GF-D8 (cell line): ENCODE results near the gene ST7L.
"Not testable (repeated sequence)": the region's sequence is repeated elsewhere in the genome, so short reads cannot be mapped to it uniquely, and the experiment has no call there.

Experiments used
- DNase-seq: peaks from one replicate; lab custom pipeline; 2025; lab: John Stamatoyannopoulos, UW

Gene ST7L

DNA sequence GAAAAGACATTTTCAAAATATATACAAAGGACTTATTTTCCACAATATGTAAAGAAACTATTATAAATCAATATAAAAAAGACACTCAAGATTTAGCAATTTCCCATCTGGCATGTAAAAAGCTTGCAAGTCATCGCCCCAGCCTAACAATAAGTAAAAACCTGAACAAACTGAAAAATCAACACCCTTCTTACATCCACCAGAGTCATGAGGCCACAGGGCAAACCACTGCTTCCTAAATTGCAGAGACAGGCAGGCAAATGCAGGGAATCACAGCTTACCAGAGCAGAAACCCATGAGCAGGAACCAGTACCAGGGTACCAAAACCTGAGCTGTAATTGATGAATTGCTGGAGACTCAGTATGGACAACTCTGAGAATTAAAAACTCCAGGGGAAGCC is 126.9 kb downstream of the ST7L start:
- no peak for DNase-seq

DNA sequence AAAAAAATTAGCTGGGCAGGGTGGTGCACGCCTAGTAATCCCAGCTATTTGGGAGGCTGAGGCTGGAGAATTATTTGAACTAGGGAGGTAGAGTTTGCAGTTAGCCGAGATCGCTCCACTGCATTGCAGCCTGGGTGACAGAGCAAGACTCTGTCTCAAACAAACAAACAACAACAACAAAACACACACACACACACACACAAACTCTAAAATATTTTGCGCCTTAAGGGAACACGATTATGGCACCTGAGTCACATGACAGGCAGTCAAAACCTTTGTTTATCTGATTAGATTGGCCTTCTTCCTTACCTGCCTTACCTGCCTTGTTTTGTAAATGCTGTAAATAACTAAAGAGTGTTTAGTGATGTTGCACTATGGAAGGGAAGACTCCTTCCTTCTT is 130.8 kb downstream of the ST7L start:
- no peak for DNase-seq

DNA sequence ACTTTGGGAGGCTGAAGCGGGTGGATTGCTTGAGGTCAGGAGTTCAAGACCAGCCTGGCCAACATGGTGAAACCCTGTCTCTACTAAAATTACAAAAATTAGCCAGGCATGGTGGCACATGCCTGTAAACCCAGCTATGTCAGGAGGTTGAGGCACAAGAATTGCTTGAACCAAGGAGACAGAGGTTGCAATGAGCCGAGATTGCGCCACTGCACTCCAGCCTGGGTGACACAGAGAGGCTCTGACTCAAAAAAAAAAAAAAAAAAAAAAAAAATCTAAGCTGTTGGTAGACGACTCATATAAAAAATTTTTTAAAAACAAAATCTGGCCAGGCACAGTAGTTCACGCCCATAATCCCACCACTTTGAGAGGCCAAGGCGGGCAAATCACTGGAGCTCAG is 131.3 kb downstream of the ST7L start:
- DNase-seq = not testable (repeated sequence)

DNA sequence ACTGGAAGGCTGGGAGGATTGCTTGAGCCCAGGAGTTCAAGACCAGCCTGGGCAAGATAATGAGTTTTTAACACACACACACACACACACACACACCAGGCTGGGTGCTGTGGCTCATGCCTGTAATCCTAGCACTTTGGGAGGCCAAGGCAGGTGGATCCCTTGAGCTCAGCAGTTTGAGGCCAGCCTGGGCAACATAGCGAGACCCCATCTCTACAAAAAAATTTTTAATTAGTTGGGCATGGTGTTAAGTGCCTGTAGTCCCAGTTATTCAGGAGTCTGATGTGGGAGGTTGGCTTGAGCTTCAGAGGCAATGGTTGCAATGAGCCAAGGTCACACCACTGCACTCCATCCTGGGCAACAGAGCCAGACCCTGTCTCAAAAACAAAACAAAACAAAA is 132.9 kb downstream of the ST7L start:
- DNase-seq = not testable (repeated sequence)

DNA sequence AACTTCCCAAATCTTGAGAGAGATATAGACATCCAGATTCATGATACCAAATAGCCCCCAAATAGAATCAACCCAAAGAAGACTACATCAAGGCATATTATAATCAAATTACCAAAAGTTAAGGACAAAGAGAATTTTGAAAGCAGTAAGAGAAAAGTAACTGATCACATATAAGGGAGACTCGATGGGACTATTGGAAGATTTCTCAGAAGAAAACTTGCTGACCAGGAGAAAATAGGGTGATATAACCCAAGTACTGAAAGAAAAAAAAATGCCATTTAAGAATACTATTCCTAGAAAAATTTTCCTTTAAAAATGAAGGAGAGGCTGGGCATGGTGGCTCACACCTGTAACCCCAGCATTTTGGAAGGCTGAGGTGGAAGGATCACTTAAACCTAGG is 140.6 kb downstream of the ST7L start:
- no peak for DNase-seq

DNA sequence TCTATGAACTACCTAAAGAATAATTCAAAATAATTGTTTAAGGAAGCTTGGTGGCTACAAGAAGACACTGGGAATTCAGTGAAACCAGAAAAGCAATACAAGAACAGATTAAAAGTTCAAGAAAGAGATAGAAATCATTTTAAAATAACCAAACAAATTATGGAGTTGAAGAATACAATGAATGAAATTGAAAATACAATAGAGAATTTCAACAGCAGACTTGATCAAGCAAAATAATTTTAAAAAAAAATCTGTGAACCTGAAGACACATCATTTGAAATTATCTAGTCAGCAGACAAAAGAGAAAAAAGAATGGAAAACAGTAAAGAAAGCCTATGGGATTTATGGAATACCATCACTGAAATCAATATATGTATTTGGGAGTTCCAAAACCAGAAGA is 141.4 kb downstream of the ST7L start:
- no peak for DNase-seq
